Measurements from ENCODE around the gene BABAM2. TPM values are rescaled to one million over a fixed set of nuclear protein-coding genes. Genes with fewer than 3 reads are reported as not detected.
"Not testable (repeated sequence)": the region's sequence is repeated elsewhere in the genome, so short reads cannot be mapped to it uniquely, and the experiment has no call there.

Gene BABAM2
- total RNA-seq, 4 donors from 2014 or later: 23.7 to 41.1 (median 27.9) TPM

DNA sequence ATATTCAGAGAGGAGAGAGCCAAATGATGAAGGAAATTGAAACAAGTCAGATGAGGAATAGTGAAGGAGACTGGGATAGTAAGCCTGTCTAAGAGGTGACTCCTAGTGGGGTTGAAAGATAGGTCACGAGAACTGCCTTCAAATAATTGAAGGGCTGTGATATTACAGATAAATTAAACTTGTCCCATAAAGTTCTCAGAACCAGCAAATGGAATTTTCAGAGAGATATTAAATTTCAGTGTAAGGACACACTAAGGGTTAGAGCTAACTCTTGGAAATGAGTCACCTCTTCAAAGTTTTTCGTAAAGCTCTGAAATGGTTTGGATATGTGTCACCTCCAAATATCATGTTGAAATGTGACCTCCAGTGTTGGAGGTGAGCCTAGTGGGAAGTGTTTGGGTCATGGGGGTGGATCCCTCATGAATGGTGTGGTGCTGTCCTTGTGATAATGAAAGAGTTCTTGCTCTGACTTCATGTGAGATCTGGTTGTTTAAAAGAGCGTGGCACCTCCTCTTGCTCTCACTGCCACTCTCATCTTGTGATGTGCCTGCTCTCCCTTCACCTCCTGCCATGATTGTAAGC lies 87.3 kb downstream of the BABAM2 start:
- DNase-seq (ENCODE audit: low spot score in 2 of 2): no peak
- Histone ChIP-seq H3K4me3 (no peak overlapping the region), H3K27ac (no peak overlapping the region), H3K27me3 (no peaks in the 10 kb centered on the region), H3K9me3 (no peaks in the 10 kb centered on the region), H3K4me1 (no peaks in the 10 kb centered on the region), H3K36me3 (no peaks in the 10 kb centered on the region)
- 47% methylated on average over 3 of the region's 3 CpGs for WGBS
- TF ChIP-seq POLR2AphosphoS5 (IDR thresholded peaks at IDR 0.05) (no peak), POLR2A (IDR thresholded peaks at IDR 0.05) (no peak), EP300 (IDR thresholded peaks at IDR 0.05) (no peak), CTCF (IDR thresholded peaks at IDR 0.05) (no peak)

- not testable (repeated sequence) for H3K27me3 ChIP-seq; H3K36me3 ChIP-seq; H3K4me1 ChIP-seq; H3K9me3 ChIP-seq; H3K4me3 ChIP-seq; H3K27ac ChIP-seq; DNase-seq (ENCODE audit: low spot score in 2 of 2)
- WGBS: 98% methylated on average over 2 of the region's 2 CpGs
Observed at GRCh38 chr2:27978761-27979160, 88.2 kb downstream of the BABAM2 start.

DNA sequence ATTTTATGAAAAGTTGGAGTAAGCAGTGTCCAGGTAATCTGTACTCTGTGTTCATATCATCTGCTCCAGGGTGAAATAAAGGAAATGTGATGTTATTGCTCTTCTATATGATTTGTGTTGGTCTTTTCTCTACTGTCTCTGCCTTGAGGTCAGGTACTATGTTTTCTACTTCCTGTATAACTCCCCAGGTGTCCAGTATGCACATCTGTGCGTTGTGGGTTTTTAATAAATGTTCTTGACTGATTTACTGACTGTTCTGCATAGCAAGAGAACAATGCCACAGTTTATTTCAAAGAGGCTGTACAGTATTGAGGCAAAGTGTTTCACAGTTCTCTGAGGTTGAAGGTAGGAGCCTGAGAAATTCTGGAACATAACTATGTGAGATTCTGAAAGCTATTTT lies 89.7 kb downstream of the BABAM2 start:
- 59% methylated on average over 1 of the region's 1 CpG for WGBS
- no peak overlapping the region for H3K4me3 ChIP-seq
- no peaks in the 10 kb centered on the region for H3K36me3 ChIP-seq

DNA sequence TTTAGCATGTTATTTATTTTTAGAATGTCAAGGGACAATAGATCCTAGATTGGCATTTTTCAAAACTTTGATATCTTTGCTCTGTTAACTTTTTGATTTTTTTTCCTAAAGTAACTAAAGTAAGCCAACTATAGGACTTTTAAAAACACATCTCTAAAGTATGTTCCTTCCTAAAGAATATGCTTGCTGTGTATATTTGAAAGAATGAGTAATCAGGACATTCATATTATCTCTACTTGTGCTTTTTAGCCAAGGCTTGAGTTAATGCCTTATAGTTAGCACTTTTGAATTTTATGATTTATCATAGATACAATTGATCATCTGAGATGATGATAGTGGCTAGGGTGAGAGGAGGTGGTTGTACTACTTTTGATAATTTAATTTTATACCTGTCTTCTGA lies 93.6 kb downstream of the BABAM2 start:
- H3K4me3 ChIP-seq: no peak overlapping the region
- no peaks in the 10 kb centered on the region for H3K36me3 ChIP-seq
- no peak for DNase-seq (ENCODE audit: low spot score in 2 of 2)
- TF ChIP-seq CTCF (IDR thresholded peaks at IDR 0.05) (no peak), POLR2AphosphoS5 (IDR thresholded peaks at IDR 0.05) (no peak), POLR2A (IDR thresholded peaks at IDR 0.05) (no peak), EP300 (IDR thresholded peaks at IDR 0.05) (no peak)
- H3K9me3 ChIP-seq: no peaks in the 10 kb centered on the region
- H3K27ac ChIP-seq: no peak overlapping the region
- H3K27me3 ChIP-seq: no peaks in the 10 kb centered on the region
- no peaks in the 10 kb centered on the region for H3K4me1 ChIP-seq

More for the DNA sequence above, 89.7 kb downstream of the BABAM2 start:
- no peak for DNase-seq (ENCODE audit: low spot score in 2 of 2)
- H3K4me1 ChIP-seq: no peaks in the 10 kb centered on the region
- H3K27ac ChIP-seq: no peak overlapping the region
- no peaks in the 10 kb centered on the region for H3K9me3 ChIP-seq
- TF ChIP-seq EP300 (IDR thresholded peaks at IDR 0.05): no peak
- TF ChIP-seq POLR2AphosphoS5 (IDR thresholded peaks at IDR 0.05): no peak
- TF ChIP-seq CTCF (IDR thresholded peaks at IDR 0.05): no peak
- no peak for TF ChIP-seq POLR2A (IDR thresholded peaks at IDR 0.05)
- H3K27me3 ChIP-seq: no peaks in the 10 kb centered on the region

DNA sequence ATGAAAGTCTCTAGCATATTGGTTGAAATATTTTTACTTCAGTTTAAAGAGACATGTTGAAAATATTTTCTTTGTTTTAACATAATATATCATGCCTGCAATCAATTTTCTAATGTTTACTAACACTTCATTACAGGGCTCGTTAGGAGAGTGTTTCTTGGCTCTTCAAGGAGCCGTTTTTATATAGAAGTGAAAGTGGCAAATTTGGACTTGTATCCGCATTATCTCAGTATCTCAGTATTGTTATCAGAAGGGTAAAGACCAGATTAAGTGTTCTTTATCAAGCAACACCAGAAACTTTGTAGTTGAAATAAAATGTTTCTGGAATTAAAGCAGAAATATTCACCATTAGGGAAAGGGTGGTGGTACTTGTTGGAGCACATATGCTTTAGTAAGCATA lies 97.8 kb downstream of the BABAM2 start:
- WGBS: 53% methylated on average over 3 of the region's 3 CpGs
- Histone ChIP-seq H3K4me1 (peaks cover 4% of the 10 kb centered on the region), H3K27ac (no peak overlapping the region), H3K9me3 (no peaks in the 10 kb centered on the region), H3K4me3 (no peak overlapping the region), H3K36me3 (no peaks in the 10 kb centered on the region), H3K27me3 (no peaks in the 10 kb centered on the region)
- no peak for TF ChIP-seq CTCF (IDR thresholded peaks at IDR 0.05)
- TF ChIP-seq POLR2A (IDR thresholded peaks at IDR 0.05): no peak
- no peak for TF ChIP-seq POLR2AphosphoS5 (IDR thresholded peaks at IDR 0.05)
- no peak for TF ChIP-seq EP300 (IDR thresholded peaks at IDR 0.05)
- no peak for DNase-seq (ENCODE audit: low spot score in 2 of 2)

DNA sequence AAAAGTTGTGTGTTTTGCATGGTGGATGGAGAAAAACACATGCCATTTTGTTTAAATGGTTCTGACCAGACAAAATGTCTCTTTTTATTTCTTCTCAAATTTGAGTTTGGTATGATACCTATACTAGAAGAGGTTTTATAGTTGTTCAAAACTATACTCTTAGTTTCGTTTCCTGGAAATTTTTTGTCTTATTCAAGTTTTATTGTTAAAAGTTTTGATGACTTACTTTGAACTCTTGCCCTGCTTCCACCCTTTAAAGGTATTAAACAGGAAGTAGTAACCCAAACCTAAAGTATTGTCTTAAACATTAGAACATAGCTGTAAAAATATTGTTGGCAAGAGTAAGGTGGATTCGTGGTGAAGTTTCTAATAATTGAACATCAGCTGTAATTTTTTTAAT lies 98.2 kb downstream of the BABAM2 start:
- WGBS: 64% methylated on average over 2 of the region's 2 CpGs
- Histone ChIP-seq H3K9me3 (no peaks in the 10 kb centered on the region), H3K27ac (no peak overlapping the region), H3K27me3 (no peaks in the 10 kb centered on the region), H3K4me1 (peaks cover 7% of the 10 kb centered on the region), H3K4me3 (no peak overlapping the region), H3K36me3 (no peaks in the 10 kb centered on the region)
- TF ChIP-seq POLR2A (IDR thresholded peaks at IDR 0.05): no peak
- no peak for TF ChIP-seq POLR2AphosphoS5 (IDR thresholded peaks at IDR 0.05)
- TF ChIP-seq EP300 (IDR thresholded peaks at IDR 0.05): no peak
- TF ChIP-seq CTCF (IDR thresholded peaks at IDR 0.05): no peak
- no peak for DNase-seq (ENCODE audit: low spot score in 2 of 2)
